ENCODE results near the gene SLC39A12.

DNA sequence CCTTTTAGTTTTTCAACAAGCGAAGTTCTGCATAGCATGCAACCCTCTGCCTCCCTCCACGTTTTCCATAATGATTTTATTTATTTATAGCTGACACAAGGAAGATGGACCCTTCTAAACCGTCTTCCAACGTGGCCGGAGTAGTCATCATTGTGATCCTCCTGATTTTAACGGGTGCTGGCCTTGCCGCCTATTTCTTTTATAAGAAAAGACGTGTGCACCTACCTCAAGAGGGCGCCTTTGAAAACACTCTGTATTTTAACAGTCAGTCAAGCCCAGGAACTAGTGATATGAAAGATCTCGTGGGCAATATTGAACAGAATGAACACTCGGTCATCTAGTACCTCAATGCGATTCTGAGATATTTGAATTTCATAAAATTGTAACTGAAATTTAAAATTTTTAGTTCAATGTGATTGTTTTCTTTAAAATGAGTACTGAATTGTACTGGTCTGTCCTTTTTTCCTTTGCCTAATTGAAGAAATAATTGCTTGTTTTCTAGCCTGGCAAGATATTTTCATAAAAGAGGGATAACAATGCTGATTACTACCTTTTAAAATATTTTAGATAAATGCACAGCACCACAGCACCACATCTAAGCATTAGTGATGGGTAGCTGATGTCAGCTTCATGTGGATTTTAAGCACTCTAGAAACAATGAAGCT, 41.5 kb upstream of the SLC39A12 start:
- TF ChIP-seq, protein P1, sequence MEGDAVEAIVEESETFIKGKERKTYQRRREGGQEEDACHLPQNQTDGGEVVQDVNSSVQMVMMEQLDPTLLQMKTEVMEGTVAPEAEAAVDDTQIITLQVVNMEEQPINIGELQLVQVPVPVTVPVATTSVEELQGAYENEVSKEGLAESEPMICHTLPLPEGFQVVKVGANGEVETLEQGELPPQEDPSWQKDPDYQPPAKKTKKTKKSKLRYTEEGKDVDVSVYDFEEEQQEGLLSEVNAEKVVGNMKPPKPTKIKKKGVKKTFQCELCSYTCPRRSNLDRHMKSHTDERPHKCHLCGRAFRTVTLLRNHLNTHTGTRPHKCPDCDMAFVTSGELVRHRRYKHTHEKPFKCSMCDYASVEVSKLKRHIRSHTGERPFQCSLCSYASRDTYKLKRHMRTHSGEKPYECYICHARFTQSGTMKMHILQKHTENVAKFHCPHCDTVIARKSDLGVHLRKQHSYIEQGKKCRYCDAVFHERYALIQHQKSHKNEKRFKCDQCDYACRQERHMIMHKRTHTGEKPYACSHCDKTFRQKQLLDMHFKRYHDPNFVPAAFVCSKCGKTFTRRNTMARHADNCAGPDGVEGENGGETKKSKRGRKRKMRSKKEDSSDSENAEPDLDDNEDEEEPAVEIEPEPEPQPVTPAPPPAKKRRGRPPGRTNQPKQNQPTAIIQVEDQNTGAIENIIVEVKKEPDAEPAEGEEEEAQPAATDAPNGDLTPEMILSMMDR (IDR thresholded peaks at IDR 0.05): peak; percentile 25 to 56 (median 48)
- TF ChIP-seq EP300 (IDR thresholded peaks at IDR 0.05): no peak
